ENCODE data around the gene LBX2. TPM values are rescaled to one million over a fixed set of nuclear protein-coding genes. Genes with fewer than 3 reads are reported as not detected.

The LBX2 gene
- total RNA-seq, 4 donors from 2014 or later, result 0.50 to 2.6 (median 1.9) TPM; not detected in 1

- no peaks in the 10 kb centered on the region for H3K4me1 ChIP-seq
- no peaks in the 10 kb centered on the region for H3K9me3 ChIP-seq
- no peak overlapping the region for H3K27ac ChIP-seq
- DNase-seq, result no peak
- H3K36me3 ChIP-seq, result peaks cover 13 to 19% of the 10 kb centered on the region in 2 donors
- intact Hi-C loops (cut with DNase I), result loop anchor here (10.0 kb wide), 1 partner anchor 62 kb away; no protein-coding TSS in a partner anchor
- TF ChIP-seq POLR2A (IDR thresholded peaks at IDR 0.05), result no peak
- TF ChIP-seq, protein P1, sequence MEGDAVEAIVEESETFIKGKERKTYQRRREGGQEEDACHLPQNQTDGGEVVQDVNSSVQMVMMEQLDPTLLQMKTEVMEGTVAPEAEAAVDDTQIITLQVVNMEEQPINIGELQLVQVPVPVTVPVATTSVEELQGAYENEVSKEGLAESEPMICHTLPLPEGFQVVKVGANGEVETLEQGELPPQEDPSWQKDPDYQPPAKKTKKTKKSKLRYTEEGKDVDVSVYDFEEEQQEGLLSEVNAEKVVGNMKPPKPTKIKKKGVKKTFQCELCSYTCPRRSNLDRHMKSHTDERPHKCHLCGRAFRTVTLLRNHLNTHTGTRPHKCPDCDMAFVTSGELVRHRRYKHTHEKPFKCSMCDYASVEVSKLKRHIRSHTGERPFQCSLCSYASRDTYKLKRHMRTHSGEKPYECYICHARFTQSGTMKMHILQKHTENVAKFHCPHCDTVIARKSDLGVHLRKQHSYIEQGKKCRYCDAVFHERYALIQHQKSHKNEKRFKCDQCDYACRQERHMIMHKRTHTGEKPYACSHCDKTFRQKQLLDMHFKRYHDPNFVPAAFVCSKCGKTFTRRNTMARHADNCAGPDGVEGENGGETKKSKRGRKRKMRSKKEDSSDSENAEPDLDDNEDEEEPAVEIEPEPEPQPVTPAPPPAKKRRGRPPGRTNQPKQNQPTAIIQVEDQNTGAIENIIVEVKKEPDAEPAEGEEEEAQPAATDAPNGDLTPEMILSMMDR (IDR thresholded peaks at IDR 0.05), result no peak
- peaks cover under 1% of the 10 kb centered on the region for H3K27me3 ChIP-seq
- H3K4me3 ChIP-seq (replicated peaks in 1 of 3), result no peak overlapping the region
- WGBS, 2 donors, result 61 to 83% methylated on average over 3 of the region's 3 CpGs
Measured at GRCh38 chr2:74522516-74522915, 23.1 kb upstream of the LBX2 start.

DNA sequence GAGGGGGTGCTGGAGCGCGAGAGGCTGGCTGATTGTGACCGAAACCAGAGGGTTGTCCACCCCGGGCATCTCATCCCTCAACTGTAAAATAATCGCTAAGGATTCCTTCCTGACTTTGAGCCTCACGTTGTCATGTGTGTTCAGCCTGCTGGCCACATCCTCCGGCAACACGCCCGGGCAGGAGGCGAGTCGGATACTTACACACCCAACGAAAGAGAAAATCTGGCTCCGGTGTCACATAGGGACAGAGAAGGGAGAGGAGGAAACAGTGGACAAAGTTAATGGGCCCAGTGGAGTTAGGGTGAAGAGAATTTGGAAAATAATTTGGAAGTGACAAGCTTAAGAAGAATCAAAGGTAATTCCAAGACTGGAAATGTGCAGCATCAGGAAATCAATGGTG, 17.2 kb upstream of the LBX2 start:
- intact Hi-C loops (cut with DNase I), result no loop called here
- Histone ChIP-seq H3K4me3 (replicated peaks in 1 of 3) (no peak overlapping the region), H3K27me3 (peaks cover 50% of the 10 kb centered on the region), H3K9me3 (no peaks in the 10 kb centered on the region), H3K36me3 (no peaks in the 10 kb centered on the region), H3K4me1 (peaks cover 7 to 26% of the 10 kb centered on the region in 2 donors), H3K27ac (no peak overlapping the region)
- WGBS, 2 donors, result 63 to 64% methylated on average over 13 of the region's 13 CpGs
- no peak for DNase-seq
- no peak for TF ChIP-seq POLR2A (IDR thresholded peaks at IDR 0.05)
- TF ChIP-seq, protein P1 (IDR thresholded peaks at IDR 0.05), result no peak

DNA sequence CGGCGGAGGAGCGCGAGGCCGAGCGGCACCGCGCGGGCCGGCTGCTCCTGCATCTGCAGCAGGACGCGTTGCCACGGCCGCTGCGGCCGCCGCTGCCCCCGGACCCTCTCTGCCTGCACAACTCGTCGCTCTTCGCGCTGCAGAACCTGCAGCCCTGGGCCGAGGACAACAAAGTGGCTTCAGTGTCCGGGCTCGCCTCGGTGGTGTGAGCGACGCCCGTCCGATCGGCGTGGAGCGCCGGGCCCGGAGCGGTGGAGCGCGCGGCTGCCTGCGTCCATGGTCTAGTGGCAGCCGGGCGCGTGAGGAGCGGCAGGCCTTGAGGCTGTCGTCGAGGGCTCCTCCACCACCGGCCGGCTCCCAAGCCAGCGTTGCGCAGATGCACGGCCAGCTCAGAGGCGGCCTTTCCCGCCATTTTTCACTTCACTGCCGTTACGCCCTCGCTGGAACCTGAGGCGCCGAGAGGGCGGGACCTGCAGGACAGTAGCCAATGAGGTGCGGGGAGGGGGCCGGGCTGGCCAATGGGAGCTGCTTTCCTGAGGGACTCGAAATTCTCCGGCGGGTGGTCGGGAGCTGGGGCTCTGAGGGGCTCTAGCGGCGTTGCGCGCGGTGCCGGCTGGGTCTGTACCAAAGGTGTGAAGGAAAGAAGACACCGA, 16.7 kb upstream of the LBX2 start:
- TF ChIP-seq, protein P1 (IDR thresholded peaks at IDR 0.05), result no peak
- TF ChIP-seq POLR2A (IDR thresholded peaks at IDR 0.05), result no peak
- Histone ChIP-seq H3K27ac (no peak overlapping the region), H3K27me3 (peaks cover 53% of the 10 kb centered on the region), H3K9me3 (no peaks in the 10 kb centered on the region), H3K4me1 (peaks cover 7 to 26% of the 10 kb centered on the region in 2 donors), H3K36me3 (no peaks in the 10 kb centered on the region), H3K4me3 (replicated peaks in 1 of 3) (no peak overlapping the region)
- intact Hi-C loops (cut with DNase I), result no loop called here
- WGBS, 2 donors, result 0 to 6% methylated on average over 7 to 40 of the region's 72 CpGs
- DNase-seq, result peak in 1 of 2 donors; percentile 38

GRCh38 chr2:74515271-74515980, 16.0 kb upstream of the LBX2 start:
- Histone ChIP-seq H3K27me3 (peaks cover 53% of the 10 kb centered on the region), H3K36me3 (no peaks in the 10 kb centered on the region), H3K9me3 (no peaks in the 10 kb centered on the region), H3K4me3 (replicated peaks in 1 of 3) (no peak overlapping the region), H3K4me1 (peaks cover 7 to 26% of the 10 kb centered on the region in 2 donors), H3K27ac (no peak overlapping the region)
- 5 to 6% methylated on average over 18 to 23 of the region's 60 CpGs for WGBS, 2 donors
- TF ChIP-seq POLR2A (IDR thresholded peaks at IDR 0.05), result no peak
- TF ChIP-seq, protein P1 (IDR thresholded peaks at IDR 0.05), result no peak
- DNase-seq, result peak in 1 of 2 donors; percentile 23
- intact Hi-C loops (cut with DNase I), result no loop called here

All from thyroid gland (tissue), 4 donors.